GM10847 (cell line): ENCODE measurements around the gene ITPKC.

Experiments used
- POLR2A ChIP-seq: IDR thresholded peaks from 2 replicates; pipeline ENCODE4 v1.6.1; 2011; ENCODE audit not compliant: insufficient read length; ENCODE audit errors: extremely low read depth

Gene ITPKC

GRCh38 chr19:40701758-40702157 lies 15.2 kb upstream of the ITPKC start:
- TF ChIP-seq POLR2A: no peak

GRCh38 chr19:40702337-40703012 lies 14.4 kb upstream of the ITPKC start:
- TF ChIP-seq POLR2A: no peak

GRCh38 chr19:40703029-40703755 lies 13.7 kb upstream of the ITPKC start:
- TF ChIP-seq POLR2A: no peak

- TF ChIP-seq POLR2A: no peak
Measured at GRCh38 chr19:40704491-40705361, 12.2 kb upstream of the ITPKC start.

GRCh38 chr19:40705362-40705651 lies 11.6 kb upstream of the ITPKC start:
- no peak for TF ChIP-seq POLR2A

- no peak for TF ChIP-seq POLR2A
Measured at GRCh38 chr19:40705950-40706619, 10.8 kb upstream of the ITPKC start.

GRCh38 chr19:40707615-40708014 lies 9.3 kb upstream of the ITPKC start:
- no peak for TF ChIP-seq POLR2A

GRCh38 chr19:40709817-40710216 lies 7.1 kb upstream of the ITPKC start:
- TF ChIP-seq POLR2A: no peak

GRCh38 chr19:40713939-40714338 lies 3.0 kb upstream of the ITPKC start:
- TF ChIP-seq POLR2A: no peak

GRCh38 chr19:40714441-40715299 lies 2.2 kb upstream of the ITPKC start:
- TF ChIP-seq POLR2A: no peak

GRCh38 chr19:40716031-40716481 lies 856 bp upstream of the ITPKC start:
- no peak for TF ChIP-seq POLR2A

- TF ChIP-seq POLR2A: no peak
Measured at GRCh38 chr19:40717325-40717879, 490 bp downstream of the ITPKC start.

GRCh38 chr19:40717880-40718773 lies 1.2 kb downstream of the ITPKC start:
- no peak for TF ChIP-seq POLR2A

GRCh38 chr19:40718774-40719391 lies 2.0 kb downstream of the ITPKC start:
- TF ChIP-seq POLR2A: no peak
